A673 (cell line): Measurements from ENCODE around the gene HJV. TPM values are rescaled to one million over a fixed set of nuclear protein-coding genes. Genes with fewer than 3 reads are reported as not detected.
A peak's percentile ranks its signal among the peaks of the same experiment; 100 is the strongest.

Experiments used
- BruUV-seq: library from RNA; stranded (reverse); fragments of 400-500 nt; replicated peaks from 2 replicates; lab custom pipeline; 2021; lab: Mats Ljungman, UMichigan
- CTCF ChIA-PET: fragments of 300-600 bp; sonication (Branson Sonifier 250); formaldehyde crosslinking; loops from one replicate; lab custom pipeline; 2022; ENCODE audit warnings: antibody characterized with exemption; lab: Charles Lee
- POLR2A ChIA-PET: fragments of 300-600 bp; sonication (Branson Sonifier 250); formaldehyde crosslinking; loops from one replicate; lab custom pipeline; 2022; ENCODE audit warnings: antibody characterized with exemption; ENCODE audit not compliant: low non-redundant PET; lab: Charles Lee
- DNase-seq: peaks from one replicate; pipeline ENCODE4 v3.0.0-alpha.2; 2015; ENCODE audit warnings: low spot score
- H3K27ac ChIP-seq: fragments of 200-600 bp; sonication (generic); 2 replicates; pipeline ENCODE4 v1.5.1; 2016; ENCODE audit warnings: mixed run types, low read depth, mild to moderate bottlenecking, mixed read lengths, antibody characterized with exemption, low read length; ENCODE audit not compliant: poor library complexity, severe bottlenecking
- H3K27me3 ChIP-seq: fragments of 200-600 bp; sonication (generic); replicated peaks from 2 replicates; pipeline ENCODE4 v1.6.1; 2017; ENCODE audit warnings: mixed run types, low read depth, mild to moderate bottlenecking, mixed read lengths, antibody characterized with exemption, low read length; ENCODE audit not compliant: insufficient read depth, poor library complexity
- H3K36me3 ChIP-seq: fragments of 200-600 bp; sonication (generic); 2 replicates; pipeline ENCODE4 v1.6.1; 2016; ENCODE audit warnings: mixed run types, mild to moderate bottlenecking, mixed read lengths, antibody characterized with exemption, low read length; ENCODE audit not compliant: insufficient read depth, poor library complexity, severe bottlenecking
- H3K4me1 ChIP-seq: fragments of 200-600 bp; sonication (generic); 2 replicates; pipeline ENCODE4 v1.6.1; 2017; ENCODE audit warnings: mixed run types, mild to moderate bottlenecking, mixed read lengths, antibody characterized with exemption, low read length; ENCODE audit not compliant: insufficient read depth, poor library complexity, severe bottlenecking
- H3K4me3 ChIP-seq: fragments of 200-600 bp; sonication (generic); 2 replicates; pipeline ENCODE4 v1.5.1; 2016; ENCODE audit warnings: low read depth, mixed run types, mild to moderate bottlenecking, mixed read lengths, low read length; ENCODE audit not compliant: poor library complexity, severe bottlenecking
- H3K9me3 ChIP-seq: fragments of 200-600 bp; sonication (generic); 2 replicates; pipeline ENCODE4 v1.6.1; 2016; ENCODE audit warnings: mixed run types, low read depth, mild to moderate bottlenecking, mixed read lengths, antibody characterized with exemption, low read length; ENCODE audit not compliant: poor library complexity, severe bottlenecking
- EZH2 ChIP-seq: fragments of 200-600 bp; sonication (generic); IDR thresholded peaks from 2 replicates; pipeline ENCODE4 v1.6.1; 2017; ENCODE audit warnings: borderline replicate concordance, low read depth, mild to moderate bottlenecking, mixed read lengths, antibody characterized with exemption, low read length; ENCODE audit not compliant: poor library complexity, severe bottlenecking
- intact Hi-C: fragments of 100-400 bp; cut with micrococcal nuclease; formaldehyde crosslinking; loops from one replicate; pipeline ENCODE4 v1.10.0; 2022; ENCODE audit not compliant: unreplicated experiment
- total RNA-seq: library from RNA; stranded (reverse); gene quantifications from 2 replicates; pipeline ENCODE4 v1.2.3, GENCODE V29; 2021
- TF ChIP-seq, protein P1 (sequence below): fragments of 300-800, 200-600 bp; sonication (generic); conservative IDR thresholded peaks from 2 replicates; pipeline ENCODE4 v1.5.1; 2017; ENCODE audit warnings: low read depth, mild to moderate bottlenecking, antibody characterized with exemption, low read length, moderate library complexity, mixed read lengths

HJV gene
- total RNA-seq, 1 experiment from 2014 or later: 0.24 TPM

- Histone ChIP-seq H3K27ac (peak overlapping the region; percentile 62), H3K4me3 (no peak overlapping the region), H3K36me3 (no peaks in the 10 kb centered on the region), H3K27me3 (no peaks in the 10 kb centered on the region), H3K4me1 (peaks cover 10% of the 10 kb centered on the region), H3K9me3 (no peaks in the 10 kb centered on the region)
- ChIA-PET CTCF (no interaction called here), POLR2A (no interaction called here)
- no TSS peak for BruUV-seq
- peak; percentile 49 for DNase-seq
- intact Hi-C loops: loop anchor here (2.0 kb wide), 1 partner anchor 20 kb away; no protein-coding TSS in a partner anchor
- TF ChIP-seq EZH2: no peak
Measured at GRCh38 chr1:146022403-146023127, 1.0 kb upstream of the HJV start.

GRCh38 chr1:146021050-146021445 lies 487 bp downstream of the HJV start:
- Histone ChIP-seq H3K4me1 (peaks cover 10% of the 10 kb centered on the region), H3K9me3 (no peaks in the 10 kb centered on the region)

GRCh38 chr1:146020058-146021049 lies 1.2 kb downstream of the HJV start:
- DNase-seq: no peak
- H3K36me3 ChIP-seq: no peaks in the 10 kb centered on the region
- no TSS peak for BruUV-seq
- no peaks in the 10 kb centered on the region for H3K27me3 ChIP-seq
- H3K9me3 ChIP-seq: no peaks in the 10 kb centered on the region
- intact Hi-C loops: loop anchor here (1.0 kb wide), 1 partner anchor 10 kb away; no protein-coding TSS in a partner anchor
- TF ChIP-seq, protein P1, sequence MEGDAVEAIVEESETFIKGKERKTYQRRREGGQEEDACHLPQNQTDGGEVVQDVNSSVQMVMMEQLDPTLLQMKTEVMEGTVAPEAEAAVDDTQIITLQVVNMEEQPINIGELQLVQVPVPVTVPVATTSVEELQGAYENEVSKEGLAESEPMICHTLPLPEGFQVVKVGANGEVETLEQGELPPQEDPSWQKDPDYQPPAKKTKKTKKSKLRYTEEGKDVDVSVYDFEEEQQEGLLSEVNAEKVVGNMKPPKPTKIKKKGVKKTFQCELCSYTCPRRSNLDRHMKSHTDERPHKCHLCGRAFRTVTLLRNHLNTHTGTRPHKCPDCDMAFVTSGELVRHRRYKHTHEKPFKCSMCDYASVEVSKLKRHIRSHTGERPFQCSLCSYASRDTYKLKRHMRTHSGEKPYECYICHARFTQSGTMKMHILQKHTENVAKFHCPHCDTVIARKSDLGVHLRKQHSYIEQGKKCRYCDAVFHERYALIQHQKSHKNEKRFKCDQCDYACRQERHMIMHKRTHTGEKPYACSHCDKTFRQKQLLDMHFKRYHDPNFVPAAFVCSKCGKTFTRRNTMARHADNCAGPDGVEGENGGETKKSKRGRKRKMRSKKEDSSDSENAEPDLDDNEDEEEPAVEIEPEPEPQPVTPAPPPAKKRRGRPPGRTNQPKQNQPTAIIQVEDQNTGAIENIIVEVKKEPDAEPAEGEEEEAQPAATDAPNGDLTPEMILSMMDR: no peak
- TF ChIP-seq EZH2: no peak
- POLR2A ChIA-PET: no interaction called here
- H3K4me3 ChIP-seq: no peak overlapping the region
- CTCF ChIA-PET: no interaction called here
- H3K4me1 ChIP-seq: peaks cover 10% of the 10 kb centered on the region
- peak overlapping the region; percentile 62 for H3K27ac ChIP-seq

More at GRCh38 chr1:146021050-146021445, 487 bp downstream of the HJV start:
- POLR2A ChIA-PET: no interaction called here
- intact Hi-C loops: loop anchor here (1.0 kb wide), 1 partner anchor 9 kb away; no protein-coding TSS in a partner anchor
- Histone ChIP-seq H3K36me3 (no peaks in the 10 kb centered on the region), H3K27ac (peak overlapping the region; percentile 62), H3K27me3 (no peaks in the 10 kb centered on the region), H3K4me3 (no peak overlapping the region)
- no TSS peak for BruUV-seq
- CTCF ChIA-PET: no interaction called here
- no peak for DNase-seq
- TF ChIP-seq, protein P1: no peak
- no peak for TF ChIP-seq EZH2
